HUES48 (cell line): Measurements from ENCODE around the gene MCAM.

Experiments used
- H3K27ac ChIP-seq: one replicate; pipeline ENCODE4 v1.7.0; 2013; ENCODE audit warnings: low read depth, low read length, inconsistent platforms
- H3K27me3 ChIP-seq: 2 replicates; pipeline ENCODE4 v1.6.1; 2013; ENCODE audit warnings: mild to moderate bottlenecking, low read length; ENCODE audit not compliant: control insufficient read depth, insufficient read depth
- H3K36me3 ChIP-seq: 2 replicates; pipeline ENCODE4 v1.6.1; 2013; ENCODE audit warnings: low read length; ENCODE audit not compliant: control insufficient read depth, insufficient read depth
- H3K4me1 ChIP-seq: 2 replicates; pipeline ENCODE4 v1.6.1; 2013; ENCODE audit warnings: mild to moderate bottlenecking, low read length; ENCODE audit not compliant: control insufficient read depth, insufficient read depth
- H3K4me3 ChIP-seq: 2 replicates; pipeline ENCODE4 v1.5.1; 2013; ENCODE audit warnings: mild to moderate bottlenecking, low read depth, low read length
- H3K9ac ChIP-seq: 2 replicates; pipeline ENCODE4 v1.6.1; 2013; ENCODE audit warnings: mild to moderate bottlenecking, low read depth, low read length, moderate library complexity
- H3K9me3 ChIP-seq: 2 replicates; pipeline ENCODE4 v1.6.1; 2013; ENCODE audit warnings: low read length; ENCODE audit not compliant: control insufficient read depth, insufficient read depth

Gene MCAM

DNA sequence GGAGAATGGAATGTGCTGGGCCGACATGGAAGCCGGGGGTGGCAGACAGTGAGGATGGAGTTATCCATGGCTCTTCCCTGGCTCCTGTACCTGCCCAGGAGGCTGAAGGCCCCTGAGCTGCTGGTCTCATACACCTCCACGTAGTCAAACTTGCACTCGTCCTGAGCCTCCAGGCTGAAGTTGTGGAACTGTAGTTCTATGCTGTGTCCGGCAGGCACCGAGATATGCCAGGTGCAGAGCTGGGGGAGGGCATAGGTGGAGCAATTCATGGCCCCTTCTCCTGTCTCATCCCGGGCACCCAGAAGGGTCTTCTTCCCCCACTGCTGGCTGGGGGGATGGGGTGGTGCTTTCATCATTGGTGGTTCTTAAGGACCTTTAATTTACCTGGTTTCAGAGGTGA, 26.8 kb upstream of the MCAM start:
- Histone ChIP-seq H3K4me3 (no peak overlapping the region), H3K27me3 (peaks cover 54% of the 10 kb centered on the region), H3K4me1 (peaks cover 9% of the 10 kb centered on the region), H3K9ac (no peak overlapping the region), H3K36me3 (no peaks in the 10 kb centered on the region), H3K9me3 (no peaks in the 10 kb centered on the region), H3K27ac (no peak overlapping the region)

DNA sequence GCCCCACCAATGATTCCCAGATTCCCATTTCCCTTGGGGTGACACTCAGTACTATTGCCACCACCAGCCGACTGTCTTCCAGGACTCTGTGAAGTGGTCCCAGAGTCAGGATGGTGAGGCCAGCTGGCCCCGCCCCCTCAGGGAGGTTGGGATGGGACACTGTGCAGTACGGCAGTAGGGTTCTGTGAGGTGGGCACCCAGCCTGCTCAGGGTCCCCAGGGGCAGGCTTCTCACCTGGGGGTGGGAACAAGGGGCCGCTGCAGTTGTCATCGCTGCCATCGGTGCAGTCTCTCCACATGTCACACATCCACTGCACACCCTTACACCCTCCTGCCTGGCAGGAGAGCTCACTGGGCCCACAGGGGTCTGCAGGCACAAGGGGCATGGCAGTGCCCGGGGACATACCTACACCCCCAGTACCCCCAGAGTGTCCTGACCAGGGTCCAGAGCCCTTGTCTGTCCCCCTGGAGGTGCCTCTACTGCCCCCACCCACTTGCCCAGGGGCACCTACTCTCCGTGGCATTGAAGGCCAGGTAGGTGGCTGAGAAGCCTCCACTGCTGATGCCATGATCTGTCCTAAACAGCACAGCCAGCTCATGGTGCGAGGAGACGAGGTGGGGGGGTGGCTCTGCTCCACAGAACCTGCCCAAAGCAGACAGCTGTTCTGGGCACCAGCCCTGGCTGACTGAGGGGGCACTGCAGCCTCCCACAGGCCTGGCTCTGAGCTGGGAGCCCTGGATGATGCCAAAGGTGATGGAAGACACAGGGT, 25.6 kb upstream of the MCAM start:
- no peaks in the 10 kb centered on the region for H3K9me3 ChIP-seq
- H3K4me3 ChIP-seq, result no peak overlapping the region
- no peaks in the 10 kb centered on the region for H3K36me3 ChIP-seq
- H3K9ac ChIP-seq, result no peak overlapping the region
- peaks cover 16% of the 10 kb centered on the region for H3K4me1 ChIP-seq
- peaks cover 57% of the 10 kb centered on the region for H3K27me3 ChIP-seq
- H3K27ac ChIP-seq, result no peak overlapping the region

DNA sequence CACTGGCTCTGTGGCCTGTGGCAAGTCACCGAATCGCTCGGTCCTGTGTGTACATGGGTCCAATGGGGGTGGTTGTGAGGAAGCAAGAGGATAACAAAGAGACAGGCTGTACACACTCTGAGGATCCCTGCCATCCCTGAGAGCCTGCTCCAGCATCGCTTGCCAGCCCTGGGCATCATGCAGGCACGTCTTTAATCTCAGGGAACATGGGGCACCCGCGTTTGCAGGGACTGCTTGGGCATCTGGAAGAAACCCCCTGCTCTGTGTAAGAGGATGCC, 25.0 kb upstream of the MCAM start:
- Histone ChIP-seq H3K4me3 (no peak overlapping the region), H3K36me3 (peaks cover 2% of the 10 kb centered on the region; the same call in 1 of the 2 replicates), H3K4me1 (peaks cover 22% of the 10 kb centered on the region), H3K27me3 (peaks cover 52% of the 10 kb centered on the region), H3K27ac (no peak overlapping the region), H3K9me3 (no peaks in the 10 kb centered on the region), H3K9ac (no peak overlapping the region)

DNA sequence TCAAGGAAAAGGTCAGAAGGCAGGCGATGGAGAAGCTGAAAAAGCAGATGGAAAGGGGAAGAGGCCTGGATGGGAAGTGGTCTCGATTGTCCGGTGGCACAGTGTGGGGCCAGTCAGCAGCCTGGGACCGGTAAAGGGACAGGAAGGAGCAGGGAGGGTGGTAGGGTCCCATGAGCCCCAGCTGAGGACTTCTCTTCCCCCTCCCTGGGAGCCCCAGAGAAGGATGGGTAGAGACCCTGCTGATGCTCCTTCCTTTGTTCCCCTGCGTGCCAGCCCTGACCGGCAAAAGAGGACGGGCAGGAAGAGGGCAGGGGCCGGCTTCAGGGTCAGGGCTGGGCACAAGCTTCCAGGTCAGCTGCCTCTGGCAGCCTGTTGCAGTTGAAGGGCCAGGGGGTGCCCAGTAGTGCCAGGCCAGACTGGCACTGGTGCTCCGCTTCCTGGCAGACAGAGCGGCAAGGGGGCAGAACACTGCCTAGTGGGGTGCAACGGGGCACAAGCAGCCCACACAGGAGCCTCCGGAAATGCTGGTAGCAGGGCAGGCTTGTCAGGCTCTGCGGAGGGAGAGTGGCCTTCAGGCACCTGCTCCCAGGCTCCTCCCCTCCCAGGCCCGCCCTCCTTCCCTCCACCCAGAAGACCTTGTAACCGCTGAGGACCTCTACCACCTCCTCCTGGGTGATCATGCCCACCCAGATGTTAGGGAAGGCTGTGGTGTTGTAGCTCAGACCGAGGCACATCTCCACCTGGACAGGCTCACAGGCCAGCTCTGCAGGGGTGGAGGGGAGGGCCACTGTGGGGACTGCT, 24.5 kb upstream of the MCAM start:
- Histone ChIP-seq H3K4me1 (peaks cover 22% of the 10 kb centered on the region), H3K4me3 (peak overlapping the region; percentile 65), H3K9ac (no peak overlapping the region), H3K9me3 (no peaks in the 10 kb centered on the region), H3K27me3 (peaks cover 52% of the 10 kb centered on the region), H3K27ac (no peak overlapping the region), H3K36me3 (peaks cover 5% of the 10 kb centered on the region)

DNA sequence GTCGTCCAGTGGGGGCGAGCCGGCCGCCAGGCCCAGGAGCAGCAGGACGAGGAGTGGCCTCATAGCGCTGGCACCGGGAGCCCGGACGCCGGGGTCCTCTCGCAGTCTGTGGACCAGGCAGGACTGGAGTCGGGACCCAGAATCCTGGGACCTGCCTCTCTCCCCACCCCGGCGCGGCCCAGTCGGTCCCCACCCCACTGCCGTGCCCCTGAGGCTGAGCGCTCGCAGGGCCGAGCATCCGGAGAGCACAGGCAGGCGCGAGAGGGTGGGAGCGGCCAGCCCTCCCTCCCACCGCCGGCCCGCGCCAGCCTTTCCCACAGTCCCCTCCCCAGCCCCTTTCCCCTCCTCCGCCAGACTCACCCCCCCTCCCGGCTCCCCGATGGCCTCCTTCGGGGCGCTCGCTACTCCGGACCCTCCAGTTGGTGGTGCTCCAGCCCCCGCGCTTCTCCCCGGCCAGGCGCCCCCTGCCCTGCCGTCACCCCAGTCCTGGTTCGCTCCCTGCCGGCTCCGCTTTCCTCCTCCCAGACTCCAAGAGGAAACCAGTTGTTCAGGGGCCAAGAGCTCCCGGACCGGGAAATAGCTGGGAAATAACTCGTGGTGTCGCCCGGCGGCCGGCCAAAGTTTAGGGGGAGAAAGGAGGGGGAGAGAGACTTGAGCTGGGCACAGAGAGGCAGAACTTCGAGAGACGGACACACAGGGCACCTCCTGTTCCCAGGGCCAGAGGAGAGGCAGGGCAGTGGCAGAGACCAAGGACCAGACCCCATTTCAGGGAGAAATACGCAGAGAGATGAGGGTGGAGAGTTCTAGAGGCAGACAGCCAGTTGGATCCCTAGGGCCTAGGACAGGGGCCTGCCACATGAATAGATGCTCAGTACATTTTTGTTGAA, 23.6 kb upstream of the MCAM start, which contains the start of gene C1QTNF5:
Gene C1QTNF5, minus strand, starts transcription at position 549 of the 887 bp plus-strand sequence. Its CDS starts 486 bp downstream, at position 63.
- Histone ChIP-seq H3K4me3 (peak within 1 kb of the TSS; percentile 65), H3K9me3 (no peaks in the 10 kb centered on the region), H3K27me3 (peaks cover 52% of the 10 kb centered on the region), H3K9ac (no peak within 1 kb of the TSS), H3K36me3 (peaks cover 14% of the 10 kb centered on the region), H3K4me1 (peaks cover 23% of the 10 kb centered on the region), H3K27ac (no peak within 1 kb of the TSS)

DNA sequence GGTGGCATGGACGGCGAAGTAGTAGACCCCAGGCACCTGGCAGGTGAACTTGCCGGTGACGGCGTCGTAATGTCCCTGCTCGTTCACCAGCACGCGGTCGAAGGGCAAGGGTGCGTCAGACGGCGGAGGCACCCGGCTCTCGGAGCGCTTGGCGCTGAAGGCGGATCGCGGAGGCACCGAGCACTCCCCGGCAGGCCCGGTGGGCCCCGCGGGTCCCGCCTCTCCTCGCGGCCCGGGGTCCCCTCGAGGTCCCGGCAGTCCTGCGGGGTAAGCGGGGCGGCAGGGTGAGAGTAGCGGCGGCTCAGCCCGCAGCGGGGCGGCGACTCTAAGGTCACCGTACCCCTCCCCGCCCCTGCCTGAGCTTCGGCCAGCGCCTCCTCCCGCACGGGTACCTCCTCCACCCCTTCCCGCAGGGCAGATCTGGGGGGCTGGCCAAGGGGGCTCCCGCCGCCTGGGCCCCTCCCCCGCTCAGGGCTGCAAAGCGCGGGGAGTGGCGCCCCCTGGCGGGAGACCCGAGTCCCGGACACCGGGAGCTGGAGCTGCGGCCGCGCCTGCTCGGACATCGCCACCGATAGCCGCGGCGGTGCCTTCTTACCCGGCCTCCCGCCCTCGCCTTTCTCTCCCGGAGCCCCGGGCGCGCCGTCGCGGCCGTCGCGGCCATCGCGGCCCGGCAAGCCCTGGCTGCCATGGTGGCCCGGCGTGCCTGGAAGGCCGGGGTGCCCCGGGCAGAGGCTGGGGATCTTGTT, 22.8 kb upstream of the MCAM start:
- Histone ChIP-seq H3K27ac (no peak overlapping the region), H3K36me3 (peaks cover 14% of the 10 kb centered on the region), H3K4me3 (peak overlapping the region; percentile 65), H3K27me3 (peaks cover 48% of the 10 kb centered on the region), H3K9me3 (no peaks in the 10 kb centered on the region), H3K9ac (no peak overlapping the region), H3K4me1 (peaks cover 31% of the 10 kb centered on the region)

DNA sequence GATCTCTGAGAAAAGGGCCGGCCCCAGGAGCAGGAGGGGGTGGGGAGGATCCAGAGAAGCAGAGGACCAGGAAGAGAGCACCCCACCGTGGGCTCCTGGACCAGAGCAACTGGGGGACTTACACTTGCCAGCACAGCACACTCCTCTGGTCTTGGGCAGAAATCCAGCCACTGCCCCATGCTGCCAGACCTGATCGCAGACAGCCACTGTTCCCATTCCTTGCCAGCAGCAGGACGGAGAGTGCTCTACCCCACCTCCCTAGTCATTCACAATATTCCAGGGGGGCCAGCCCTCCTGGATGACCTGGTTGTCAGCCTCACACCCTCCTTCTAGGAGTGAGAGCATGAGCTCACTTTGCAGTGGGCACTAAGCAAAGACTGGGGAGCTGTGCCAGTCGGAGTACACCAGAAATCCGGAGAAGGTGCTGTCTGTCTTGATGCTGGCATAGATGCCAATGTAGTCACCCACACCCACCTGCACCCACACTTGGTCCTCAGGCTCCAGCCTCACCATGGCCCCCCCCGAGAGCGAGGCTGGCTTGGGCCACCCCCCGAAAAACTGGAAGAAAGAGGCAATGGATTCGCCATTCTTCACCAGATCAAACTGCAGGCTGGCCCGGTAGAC, 22.1 kb upstream of the MCAM start:
- peaks cover 31% of the 10 kb centered on the region for H3K4me1 ChIP-seq

DNA sequence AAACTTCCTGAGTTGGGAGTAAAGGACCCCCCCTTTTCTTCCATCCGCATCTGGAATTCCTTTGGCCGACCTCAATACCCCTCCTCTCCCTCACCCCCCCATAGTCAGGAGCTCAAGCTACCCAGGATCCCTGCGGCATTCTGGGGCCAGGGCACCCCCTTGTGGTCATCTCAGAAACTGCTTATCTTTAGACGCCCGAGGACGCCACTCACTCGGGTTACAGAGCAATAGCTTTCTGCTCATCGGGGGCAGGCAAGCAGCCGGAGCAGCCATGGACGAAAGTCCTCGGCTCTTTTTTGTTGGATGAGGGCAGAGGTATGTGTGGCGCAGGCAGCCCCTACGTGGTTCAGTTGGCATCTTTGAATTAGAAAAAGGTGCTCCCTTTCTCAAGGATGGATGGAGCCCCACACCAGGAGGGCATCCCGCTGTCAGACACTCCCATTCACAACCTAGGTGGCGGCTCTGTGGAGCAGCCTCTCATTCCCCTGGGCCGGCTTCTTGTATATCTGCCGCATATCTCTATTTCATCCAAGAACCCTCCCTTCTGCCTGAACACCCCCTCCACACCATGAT, 21.5 kb upstream of the MCAM start:
- Histone ChIP-seq H3K27me3 (peaks cover 48% of the 10 kb centered on the region), H3K4me1 (peaks cover 34% of the 10 kb centered on the region), H3K9ac (no peak overlapping the region), H3K9me3 (no peaks in the 10 kb centered on the region), H3K27ac (peak overlapping the region; percentile 85), H3K36me3 (peaks cover 14% of the 10 kb centered on the region), H3K4me3 (peak overlapping the region; percentile 65)

More for the DNA sequence above, 22.1 kb upstream of the MCAM start:
- Histone ChIP-seq H3K27me3 (peaks cover 48% of the 10 kb centered on the region), H3K9ac (no peak overlapping the region), H3K27ac (no peak overlapping the region), H3K36me3 (peaks cover 14% of the 10 kb centered on the region), H3K4me3 (peak overlapping the region; percentile 65), H3K9me3 (no peaks in the 10 kb centered on the region)

DNA sequence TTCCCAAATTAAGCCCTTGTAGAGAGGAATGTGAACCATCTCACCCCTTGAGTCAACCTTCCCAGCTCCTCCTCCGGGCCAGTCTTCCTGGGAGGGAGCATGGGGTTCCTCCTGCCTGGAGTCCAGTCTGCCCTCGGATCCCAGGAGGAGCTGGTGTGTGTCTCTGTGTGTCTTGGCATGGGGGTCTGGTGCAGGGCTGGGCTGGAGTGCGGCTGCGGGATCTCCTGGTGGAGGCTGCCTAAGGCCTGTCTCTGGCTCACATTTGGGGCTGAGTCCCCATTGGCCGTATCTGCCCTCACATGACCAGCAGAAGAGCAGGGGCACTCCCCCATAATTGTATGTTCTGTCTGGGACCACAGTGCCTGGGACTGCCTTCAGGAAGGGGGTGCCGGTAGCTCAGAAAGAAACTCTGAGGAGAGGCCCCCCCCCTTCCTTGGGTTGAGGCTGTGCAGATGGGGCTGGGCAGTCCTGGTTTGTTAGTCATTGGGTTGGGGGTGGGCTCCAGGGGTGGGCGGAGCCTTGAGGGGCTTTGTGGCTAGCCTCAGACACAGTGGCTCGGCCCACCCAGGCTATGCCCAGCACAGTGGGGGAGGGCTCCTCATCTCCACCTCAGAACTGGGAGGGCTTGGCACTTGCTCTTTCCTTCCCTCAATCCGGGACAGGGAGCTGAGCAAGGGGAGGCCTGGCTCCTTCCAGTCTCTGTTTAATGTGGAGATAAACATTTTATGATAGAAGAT, 20.8 kb upstream of the MCAM start:
- peaks cover 34% of the 10 kb centered on the region for H3K4me1 ChIP-seq
- H3K4me3 ChIP-seq, result peak overlapping the region; percentile 65
- H3K36me3 ChIP-seq, result peaks cover 14% of the 10 kb centered on the region
- no peak overlapping the region for H3K9ac ChIP-seq
- peak overlapping the region; percentile 85 for H3K27ac ChIP-seq
- H3K9me3 ChIP-seq, result no peaks in the 10 kb centered on the region
- peaks cover 44% of the 10 kb centered on the region for H3K27me3 ChIP-seq
